Stimulated activated CD4-positive, alpha-beta T cell treated with anti-CD3 and anti-CD28 coated beads, Interleukin-4, amount 100 ng/mL, for 48 hours (primary cell): ENCODE data around the gene TAGLN2.
A peak's percentile ranks its signal among the peaks of the same experiment; 100 is the strongest.

Experiments
- DNase-seq, 2 donors: peaks; one replicate each; pipeline ENCODE4 v3.0.0-alpha.2; 2020; ENCODE audit warnings: low read depth in 2 of 2

Gene TAGLN2

DNA sequence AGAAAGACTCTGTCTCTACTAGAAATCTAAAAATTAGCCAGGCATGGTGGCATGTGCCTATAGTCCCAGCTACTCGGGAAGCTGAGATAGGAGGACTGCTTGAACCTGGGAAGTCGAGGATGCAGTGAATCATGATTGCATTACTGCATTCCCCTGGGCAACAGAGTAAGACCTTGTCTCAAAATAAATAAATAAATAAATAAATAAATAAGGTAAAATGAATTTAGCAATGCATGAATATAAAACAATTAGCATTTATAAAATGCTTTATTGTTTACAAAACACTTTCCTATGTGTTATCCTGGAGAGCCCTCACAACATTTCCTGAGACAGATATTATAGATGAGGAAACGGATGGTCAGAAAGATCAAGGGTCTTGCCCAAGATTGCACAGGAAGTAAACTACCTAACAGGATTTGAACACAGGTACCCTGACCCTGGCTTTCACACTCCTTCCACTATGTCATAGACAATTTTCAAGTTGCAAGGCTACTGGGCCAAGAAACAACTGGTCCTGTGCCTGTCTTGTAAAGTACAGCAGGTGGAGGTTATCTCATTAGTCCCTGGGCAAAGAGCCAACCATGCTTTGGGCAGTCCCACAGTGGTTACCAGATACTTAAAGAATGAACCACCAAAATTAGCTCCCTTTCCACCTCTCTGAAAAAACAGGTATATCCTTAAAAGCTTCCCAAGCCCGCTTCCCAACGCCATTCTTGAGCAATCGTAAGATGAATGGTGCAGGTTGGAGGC lies 47.4 kb downstream of the TAGLN2 start:
- DNase-seq = no peak

DNA sequence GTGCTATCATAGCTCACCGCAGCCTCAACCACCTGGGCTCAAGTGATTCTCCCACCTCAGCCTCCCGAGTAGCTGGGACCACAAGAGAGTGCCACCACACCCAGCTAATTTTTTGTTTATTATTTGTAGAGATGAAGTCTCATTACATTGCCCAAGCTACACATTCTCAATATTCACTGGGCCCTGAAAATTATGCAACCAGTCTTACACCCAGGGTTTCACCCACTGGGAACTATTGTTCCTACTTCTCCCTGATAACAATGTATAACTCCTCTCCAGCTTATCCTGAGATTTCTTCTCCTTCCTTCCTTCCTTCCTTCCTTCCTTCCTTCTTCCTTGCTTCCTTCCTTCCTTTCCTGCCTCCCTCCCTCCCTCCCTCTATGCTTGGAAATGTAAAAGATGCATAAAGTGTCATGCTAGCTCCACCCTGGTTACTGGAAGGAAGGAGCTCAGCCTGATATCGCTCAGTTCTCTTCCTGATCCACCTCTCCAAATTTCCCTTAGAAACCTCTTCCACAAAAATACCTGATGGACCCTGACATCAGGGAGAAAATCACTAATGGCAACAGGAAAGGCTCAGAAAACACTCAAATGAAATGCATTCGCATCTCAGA lies 51.7 kb downstream of the TAGLN2 start:
- no peak for DNase-seq

DNA sequence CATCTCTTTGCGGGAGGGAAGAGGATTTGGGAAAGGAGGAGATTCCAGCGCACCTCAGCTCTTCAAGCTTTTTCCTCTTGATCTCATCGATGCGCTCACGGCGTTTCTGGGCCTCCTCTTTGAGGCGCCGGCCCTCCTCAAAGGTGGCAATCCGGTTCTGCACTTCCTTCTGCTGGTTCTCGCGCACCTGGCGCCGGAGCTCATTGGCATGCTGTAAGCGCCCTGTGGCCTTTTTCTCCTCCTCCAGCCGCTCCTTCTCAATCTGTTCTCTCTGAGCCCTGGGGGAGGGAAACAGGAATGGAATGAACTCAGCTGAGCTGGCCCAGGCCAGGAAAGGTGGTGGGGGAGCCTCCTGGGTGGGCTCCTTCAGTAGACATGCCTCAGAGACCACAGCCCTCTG lies 52.4 kb downstream of the TAGLN2 start:
- no peak for DNase-seq

DNA sequence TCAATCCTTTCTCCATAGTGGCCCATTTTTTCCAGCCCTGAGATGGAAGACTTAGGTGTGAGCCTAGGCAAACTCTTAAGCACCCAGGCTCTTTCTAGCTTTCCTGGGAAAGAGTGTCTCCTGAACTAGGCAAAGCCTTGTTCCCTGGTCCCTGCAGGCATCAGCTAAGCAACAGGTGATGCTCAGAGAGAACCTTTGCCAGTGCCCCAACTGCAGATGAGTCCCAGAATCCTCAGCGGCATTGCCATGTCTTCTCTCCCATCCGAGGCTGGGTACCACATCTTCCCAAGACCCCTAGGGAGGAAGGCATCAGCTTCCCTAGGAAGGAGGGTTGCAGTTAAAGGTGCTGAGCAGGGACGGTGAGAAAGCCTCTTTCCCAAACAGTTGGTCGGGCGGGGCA lies 54.6 kb downstream of the TAGLN2 start:
- DNase-seq = no peak

DNA sequence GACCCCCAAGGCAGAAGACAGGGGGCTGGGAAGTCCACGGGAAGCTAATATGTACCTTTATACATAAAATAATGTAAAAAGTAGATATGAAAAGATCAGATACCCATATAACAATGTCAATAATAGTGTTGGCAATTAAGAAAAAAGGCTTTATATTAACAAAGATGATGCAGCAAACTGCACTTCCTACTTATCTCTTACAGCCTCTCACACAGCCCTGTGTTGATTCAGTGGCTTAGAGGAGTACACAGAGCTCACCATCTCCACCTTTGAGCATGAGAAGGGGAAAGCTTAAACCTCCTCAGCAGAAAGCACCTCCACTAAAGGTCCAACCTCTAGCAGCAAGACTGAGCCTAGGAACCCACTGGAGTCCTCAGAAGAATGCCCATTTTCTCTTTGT lies 55.7 kb downstream of the TAGLN2 start:
- no peak for DNase-seq

DNA sequence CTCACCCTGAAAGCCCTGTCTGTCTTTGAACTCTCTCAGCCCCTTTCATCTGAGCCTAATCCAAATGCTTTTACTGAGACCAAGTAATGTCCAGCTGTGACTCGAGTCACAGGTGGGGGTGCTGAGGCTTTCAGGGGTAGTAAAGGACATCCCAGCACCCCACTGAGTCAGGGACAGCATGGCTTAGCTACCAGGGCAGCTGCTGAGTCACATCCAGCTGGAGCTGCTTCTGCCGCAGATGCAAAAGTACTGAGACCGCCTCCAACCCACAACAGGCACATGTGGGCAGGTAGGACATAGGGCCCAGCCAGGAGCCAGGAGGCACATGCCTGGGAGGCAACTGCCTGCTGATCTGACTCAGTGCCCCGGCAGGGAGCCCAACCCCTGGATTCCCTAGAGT lies 56.1 kb downstream of the TAGLN2 start:
- DNase-seq = peak in 1 of 2 donors; percentile 10

DNA sequence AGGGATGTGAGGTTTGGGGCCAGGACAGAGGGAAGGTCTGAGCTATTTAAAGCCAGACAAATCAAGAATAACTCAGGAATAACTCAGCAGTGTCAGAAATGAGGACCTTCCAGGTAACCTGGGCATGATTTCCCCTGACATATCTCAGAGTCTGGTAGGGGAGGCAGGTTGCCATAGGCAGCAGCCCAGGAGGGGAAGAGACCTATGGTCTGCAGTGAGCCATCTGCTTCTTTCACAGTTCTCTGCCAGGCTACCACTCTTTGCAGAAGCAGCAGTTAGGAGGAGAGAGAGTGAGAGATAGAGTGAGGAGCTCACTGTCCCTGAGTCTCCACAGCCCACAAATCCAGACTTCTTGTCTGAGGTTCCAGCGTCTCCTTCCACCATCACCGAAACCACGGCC lies 56.5 kb downstream of the TAGLN2 start:
- DNase-seq = no peak
